OCI-M2 (cell line): ENCODE data around the gene RNASE3.
A peak's percentile ranks its signal among the peaks of the same experiment; 100 is the strongest.
"Not testable (repeated sequence)": the region's sequence is repeated elsewhere in the genome, so short reads cannot be mapped to it uniquely, and the experiment has no call there.

Experiments used
- DNase-seq: peaks from one replicate; lab custom pipeline; 2025; ENCODE audit not compliant: unreplicated experiment; lab: John Stamatoyannopoulos, UW

RNASE3 gene

DNA sequence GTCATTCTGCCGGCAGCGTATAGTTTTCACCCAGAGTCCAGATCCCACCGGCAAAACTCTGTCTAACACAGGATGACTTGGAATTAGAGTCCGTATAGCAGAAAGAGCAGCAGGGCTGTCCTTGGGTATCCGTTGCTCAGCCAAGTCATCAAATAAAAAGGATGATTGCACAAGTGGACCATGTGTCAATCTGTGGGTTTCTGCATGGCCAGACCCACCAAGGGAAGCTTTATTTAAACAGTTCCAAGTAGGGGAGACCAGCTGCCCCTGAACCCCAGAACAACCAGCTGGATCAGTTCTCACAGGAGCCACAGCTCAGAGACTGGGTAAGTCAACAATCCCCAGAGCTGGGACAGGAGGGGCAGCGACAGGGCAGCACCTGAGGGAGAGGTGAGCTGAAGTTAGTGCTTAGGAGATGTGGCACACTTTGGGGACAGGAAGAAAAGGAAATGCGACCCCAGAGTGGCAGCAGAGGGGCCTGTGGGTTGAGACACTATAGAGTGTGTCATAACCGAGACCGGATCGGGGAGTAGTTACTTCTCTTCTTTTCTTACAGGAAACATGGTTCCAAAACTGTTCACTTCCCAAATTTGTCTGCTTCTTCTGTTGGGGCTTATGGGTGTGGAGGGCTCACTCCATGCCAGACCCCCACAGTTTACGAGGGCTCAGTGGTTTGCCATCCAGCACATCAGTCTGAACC is at the start of gene RNASE3:
Gene RNASE3, plus strand, starts transcription at position 260 of the 700 bp plus-strand sequence. Its CDS starts 302 bp downstream, at position 562.
- not testable (repeated sequence) for DNase-seq

DNA sequence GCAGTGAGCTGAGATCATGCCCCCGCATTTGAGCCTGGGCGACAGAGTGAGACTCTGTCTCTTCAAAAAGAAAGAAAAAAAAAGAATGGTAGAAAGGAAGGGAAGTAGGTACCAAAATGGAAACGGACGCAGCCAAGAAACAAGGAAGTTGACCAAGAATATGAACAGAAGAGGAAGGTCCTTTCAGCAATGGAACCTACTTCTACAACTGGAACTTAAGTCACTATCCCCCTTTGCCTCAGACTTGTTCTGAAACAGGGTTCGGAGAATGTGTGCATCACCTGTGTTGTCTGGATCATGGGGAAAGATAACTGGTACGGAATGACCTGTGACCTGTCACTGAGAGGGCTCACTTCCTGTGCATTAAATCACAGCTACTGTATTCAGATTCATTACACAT is 44.6 kb upstream of the RNASE3 start:
- no peak for DNase-seq

- DNase-seq, result no peak
Observed at GRCh38 chr14:20848316-20848954, 42.8 kb upstream of the RNASE3 start.

DNA sequence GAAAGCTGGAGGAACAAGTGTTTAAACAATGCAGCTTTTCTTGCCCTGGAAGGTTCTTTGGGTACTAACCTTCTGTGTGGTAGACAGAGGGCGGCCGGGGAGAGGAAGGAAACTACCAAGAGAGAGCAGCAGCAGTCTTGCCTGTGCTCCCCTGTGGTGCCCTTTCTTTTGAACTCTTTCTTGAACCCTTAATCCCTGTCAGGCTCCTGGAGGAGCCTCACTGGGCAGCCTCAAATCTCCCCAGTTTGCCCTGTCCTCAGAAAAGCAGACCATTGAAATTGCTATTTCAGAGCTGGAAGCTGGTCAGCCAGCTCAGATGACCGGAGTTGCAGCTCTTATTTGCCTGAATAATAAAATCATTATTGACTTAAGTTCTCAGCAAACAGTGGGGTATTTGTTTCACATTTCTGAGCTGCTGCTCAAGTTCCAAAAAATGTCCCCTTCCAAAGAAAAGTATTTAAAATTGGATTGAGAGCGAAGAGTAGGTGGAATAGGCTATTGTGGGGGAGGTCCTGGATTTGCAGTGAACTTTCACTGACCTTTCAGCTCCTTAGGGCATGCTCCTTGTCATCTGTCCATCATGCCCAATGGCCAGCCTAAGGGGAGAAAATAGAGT is 42.1 kb upstream of the RNASE3 start:
- DNase-seq, result no peak

DNA sequence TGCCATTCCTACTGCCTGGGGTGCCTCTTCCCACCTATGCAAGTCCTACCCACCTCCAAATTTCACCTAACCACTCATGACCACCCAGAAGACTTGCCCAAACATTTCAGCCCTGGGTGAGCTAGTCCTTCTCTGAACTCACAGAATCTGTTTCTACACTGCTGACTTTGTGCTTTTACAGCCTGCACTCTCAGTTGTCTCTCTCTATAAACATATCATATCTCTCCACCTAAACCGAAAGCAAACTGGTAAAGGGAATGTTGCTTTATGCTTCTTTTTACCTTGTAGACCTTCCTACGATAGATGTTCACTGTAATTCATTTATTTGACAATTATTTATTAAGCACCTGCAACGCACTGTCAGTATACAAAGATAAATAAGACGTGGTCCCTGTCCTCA is 38.1 kb upstream of the RNASE3 start:
- no peak for DNase-seq

GRCh38 chr14:20855652-20856291 is 35.4 kb upstream of the RNASE3 start:
- DNase-seq, result peak; percentile 73

DNA sequence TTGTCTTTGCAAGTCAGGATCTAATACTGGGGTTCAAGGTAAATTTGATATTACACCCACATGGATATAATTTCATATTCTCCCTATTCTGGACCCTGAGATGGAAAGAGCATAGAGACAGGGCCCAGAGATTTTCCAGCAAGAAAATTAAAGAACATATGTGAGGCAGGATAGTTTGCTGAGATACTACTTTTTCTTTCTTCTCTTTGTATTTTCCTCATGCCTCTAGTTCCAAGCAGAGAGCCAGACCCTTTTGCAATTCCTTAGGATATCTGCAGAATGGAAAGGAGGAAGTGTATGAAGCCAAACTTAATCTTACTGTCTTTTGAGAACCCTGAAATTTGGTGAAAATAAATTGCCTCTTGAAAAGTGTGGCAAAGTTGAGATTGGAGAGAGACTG is 34.0 kb upstream of the RNASE3 start:
- DNase-seq, result no peak

DNA sequence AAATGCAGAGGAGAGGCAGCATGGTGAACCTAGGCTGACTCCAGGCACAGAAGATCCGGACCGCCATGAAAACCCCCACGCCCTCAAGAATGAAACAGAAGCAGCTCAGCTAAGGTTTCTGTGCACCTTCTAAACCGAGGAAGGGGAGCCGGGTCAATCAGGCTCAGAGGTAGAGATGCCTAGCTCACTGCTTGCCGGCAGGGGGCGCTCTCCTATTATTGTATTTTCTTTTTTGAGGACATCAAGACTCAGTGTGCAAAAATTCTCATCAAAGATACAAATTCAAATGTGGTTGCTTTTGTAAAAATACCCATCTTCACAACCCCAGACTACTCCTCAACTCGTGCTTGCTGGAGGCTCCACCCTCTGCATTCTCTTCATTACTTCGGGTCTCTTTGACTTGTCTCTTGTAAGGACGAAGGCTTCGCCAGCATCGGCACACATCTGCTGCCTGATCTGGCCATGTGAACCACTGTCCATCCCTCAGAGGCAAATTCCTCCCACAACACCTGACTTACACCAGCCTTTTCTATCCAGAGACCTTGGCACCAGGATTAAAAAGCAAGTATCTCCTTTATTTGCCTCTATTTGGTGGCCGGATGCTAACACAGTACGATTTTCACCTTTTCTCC is 33.4 kb upstream of the RNASE3 start:
- DNase-seq, result peak; percentile 26

DNA sequence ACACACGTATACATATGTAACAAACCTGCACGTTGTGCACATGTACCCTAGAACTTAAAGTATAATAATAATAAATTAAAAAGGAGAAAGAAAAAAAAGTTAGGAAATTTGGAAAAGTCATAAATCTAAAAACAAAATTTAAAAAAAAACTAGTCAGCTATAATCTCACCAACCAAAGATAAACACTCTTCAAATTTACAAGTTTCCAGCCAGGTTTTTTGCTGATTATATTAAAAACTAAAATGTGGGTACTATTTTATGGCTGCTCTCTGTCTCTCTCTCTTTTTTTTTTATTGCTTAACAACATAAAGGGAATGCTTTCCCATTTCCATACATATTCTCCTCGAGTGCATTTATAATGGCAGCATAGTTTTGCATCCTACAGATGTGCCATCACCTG is 25.0 kb upstream of the RNASE3 start:
- DNase-seq, result no peak

- no peak for DNase-seq
Observed at GRCh38 chr14:20866963-20867362, 24.2 kb upstream of the RNASE3 start.

GRCh38 chr14:20873370-20874177 is 17.6 kb upstream of the RNASE3 start:
- DNase-seq, result no peak

DNA sequence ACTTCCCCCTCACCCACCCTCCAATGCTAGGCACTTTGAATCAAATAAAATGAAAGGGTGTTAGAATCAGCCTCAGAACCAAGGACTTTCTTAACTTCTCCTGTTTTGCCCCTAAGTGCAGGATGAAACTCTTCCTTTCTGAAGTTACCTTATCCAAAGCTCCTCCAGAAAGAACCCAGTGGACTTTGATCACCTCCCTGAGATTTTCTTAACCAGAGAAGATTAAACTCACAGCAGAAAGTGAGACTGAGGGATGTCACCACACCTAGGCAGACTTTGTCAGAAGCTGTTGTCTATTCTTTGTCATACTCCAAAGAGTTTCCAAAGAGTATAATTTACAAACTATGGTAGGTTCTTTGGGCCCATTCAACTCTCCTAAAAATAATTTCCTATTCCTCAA is 14.2 kb upstream of the RNASE3 start:
- no peak for DNase-seq

DNA sequence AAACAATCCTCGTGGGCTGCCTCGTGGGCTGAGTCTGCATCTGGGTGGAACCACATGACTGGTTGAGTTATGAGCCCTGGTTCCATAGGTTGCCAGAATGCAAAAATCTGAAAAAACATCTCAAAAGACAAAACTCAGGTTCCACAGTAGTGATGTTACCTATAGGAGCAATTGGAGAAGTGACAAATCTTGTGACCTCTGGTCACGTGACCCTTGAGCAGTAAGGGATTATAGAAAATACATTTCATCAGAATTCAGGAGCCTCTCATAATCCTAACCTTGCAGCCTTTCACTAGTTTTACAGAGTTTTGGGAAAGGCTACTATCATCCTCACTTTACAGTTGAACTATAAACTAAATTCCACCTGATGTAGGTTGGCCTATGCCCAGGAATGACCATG is 12.5 kb upstream of the RNASE3 start:
- DNase-seq, result no peak

- DNase-seq, result not testable (repeated sequence)
Observed at GRCh38 chr14:20881229-20881628, 10.0 kb upstream of the RNASE3 start.

GRCh38 chr14:20882787-20883186 is 8.4 kb upstream of the RNASE3 start:
- DNase-seq, result not testable (repeated sequence)

GRCh38 chr14:20888411-20888810 is 2.8 kb upstream of the RNASE3 start:
- DNase-seq, result not testable (repeated sequence)

DNA sequence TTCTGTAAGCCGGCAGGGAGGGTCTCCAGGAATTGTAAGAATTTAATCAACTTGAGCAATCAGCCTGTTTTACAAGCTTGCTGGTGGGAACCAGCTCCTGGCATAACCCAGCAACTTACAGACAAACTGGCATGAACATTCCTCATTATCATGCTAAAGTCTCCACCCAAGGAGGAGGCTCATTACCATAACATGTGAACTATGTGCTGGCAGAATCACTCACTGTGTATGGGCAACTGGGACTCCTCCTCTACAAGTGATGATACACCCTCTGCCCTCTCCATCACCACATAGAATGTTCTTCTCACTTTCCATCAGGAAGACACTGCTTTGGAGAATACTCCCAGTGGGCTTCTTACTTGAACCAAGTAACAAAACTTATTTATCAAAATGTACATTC is 4.1 kb downstream of the RNASE3 start:
- DNase-seq, result not testable (repeated sequence)

GRCh38 chr14:20904393-20905029 is 13.3 kb downstream of the RNASE3 start:
- no peak for DNase-seq

- no peak for DNase-seq
Observed at GRCh38 chr14:20905676-20906075, 14.5 kb downstream of the RNASE3 start.

- DNase-seq, result no peak
Observed at GRCh38 chr14:20907214-20907613, 16.0 kb downstream of the RNASE3 start.
